ENCODE measurements around the gene SPEN.
A peak's percentile ranks its signal among the peaks of the same experiment; 100 is the strongest.
"Not testable (repeated sequence)": the region's sequence is repeated elsewhere in the genome, so short reads cannot be mapped to it uniquely, and the experiment has no call there.

The SPEN gene

GRCh38 chr1:15834406-15835204, 12.9 kb upstream of the SPEN start:
- DNase-seq (ENCODE audit: low spot score), result peak; percentile 82

- DNase-seq (ENCODE audit: low spot score), result no peak
Measured at GRCh38 chr1:15835205-15835740, 12.2 kb upstream of the SPEN start.

GRCh38 chr1:15835741-15836510, 11.6 kb upstream of the SPEN start:
- DNase-seq (ENCODE audit: low spot score), result peak; percentile 97

- not testable (repeated sequence) for DNase-seq (ENCODE audit: low spot score)
Measured at GRCh38 chr1:15836511-15836771, 11.1 kb upstream of the SPEN start.

GRCh38 chr1:15836772-15837669, 10.5 kb upstream of the SPEN start:
- DNase-seq (ENCODE audit: low spot score), result no peak

GRCh38 chr1:15837931-15838330, 9.6 kb upstream of the SPEN start:
- no peak for DNase-seq (ENCODE audit: low spot score)

- no peak for DNase-seq (ENCODE audit: low spot score)
Measured at GRCh38 chr1:15838721-15839120, 8.8 kb upstream of the SPEN start.

- no peak for DNase-seq (ENCODE audit: low spot score)
Measured at GRCh38 chr1:15843826-15844572, 3.5 kb upstream of the SPEN start.

GRCh38 chr1:15846056-15846455, 1.5 kb upstream of the SPEN start:
- DNase-seq (ENCODE audit: low spot score), result not testable (repeated sequence)

GRCh38 chr1:15847893-15848142, 311 bp downstream of the SPEN start:
- DNase-seq (ENCODE audit: low spot score), result no peak

- DNase-seq (ENCODE audit: low spot score), result peak; percentile 20
Measured at GRCh38 chr1:15848143-15848928, 829 bp downstream of the SPEN start.

GRCh38 chr1:15848929-15849774, 1.6 kb downstream of the SPEN start:
- peak; percentile 55 for DNase-seq (ENCODE audit: low spot score)

GRCh38 chr1:15849775-15850324, 2.3 kb downstream of the SPEN start:
- DNase-seq (ENCODE audit: low spot score), result peak; percentile 11

GRCh38 chr1:15850471-15851001, 3.0 kb downstream of the SPEN start:
- no peak for DNase-seq (ENCODE audit: low spot score)

- DNase-seq (ENCODE audit: low spot score), result no peak
Measured at GRCh38 chr1:15851210-15852035, 3.9 kb downstream of the SPEN start.

GRCh38 chr1:15852036-15852827, 4.7 kb downstream of the SPEN start:
- DNase-seq (ENCODE audit: low spot score), result no peak

GRCh38 chr1:15852828-15853302, 5.4 kb downstream of the SPEN start:
- DNase-seq (ENCODE audit: low spot score), result no peak

GRCh38 chr1:15856888-15857287, 9.4 kb downstream of the SPEN start:
- no peak for DNase-seq (ENCODE audit: low spot score)
